ENCODE measurements around the gene LPGAT1. TPM values are rescaled to one million over a fixed set of nuclear protein-coding genes. Genes with fewer than 3 reads are reported as not detected.

The LPGAT1 gene
- total RNA-seq, 1 experiment from 2014 or later, result 50.6 TPM

DNA sequence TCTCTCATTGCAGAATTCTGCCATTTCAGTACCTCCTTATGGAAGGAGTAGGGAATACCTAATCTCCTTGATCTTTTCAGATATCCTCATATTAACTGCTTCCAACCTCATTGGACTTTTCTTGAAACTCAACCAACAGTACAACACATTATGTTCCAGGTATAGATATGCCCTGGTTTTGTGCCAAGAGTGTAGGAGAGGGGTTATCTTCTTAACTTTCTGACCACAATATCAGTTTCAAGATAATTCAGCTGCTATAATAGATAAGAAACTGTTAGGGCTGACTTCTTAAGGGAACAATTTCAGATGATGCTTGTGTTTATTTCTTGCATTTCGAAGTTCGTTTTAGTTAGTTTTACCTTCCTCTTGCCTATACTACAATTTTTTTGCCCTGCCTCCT, 2.1 kb upstream of the LPGAT1 start:
- Histone ChIP-seq H2AFZ (ENCODE audit: low read depth, low read length, poor library complexity, severe bottlenecking) (no peak overlapping the region), H3K4me2 (ENCODE audit: low read length) (no peak overlapping the region), H3K27ac (ENCODE audit: low read depth, low read length) (no peak overlapping the region), H3K9ac (ENCODE audit: low read length) (no peak overlapping the region), H3K79me2 (ENCODE audit: insufficient read depth, low read length) (peaks cover 19% of the 10 kb centered on the region), H3K4me1 (ENCODE audit: control insufficient read depth in 1 of 2, insufficient read depth in 2 of 2, low read length in 2 of 2) (peaks cover 0 to 15% of the 10 kb centered on the region in 2 experiments; a peak in 2 of 4 replicates), H3K36me3 (ENCODE audit: control insufficient read depth in 1 of 2, insufficient read depth in 2 of 2, low read length in 2 of 2) (no peaks in the 10 kb centered on the region), H3K9me3 (ENCODE audit: control insufficient read depth in 1 of 2, insufficient read depth in 1 of 2, low read depth in 1 of 2, low read length in 2 of 2) (no peaks in the 10 kb centered on the region), H3K9me2 (ENCODE audit: insufficient read depth) (no peaks in the 10 kb centered on the region), H3K27me3 (ENCODE audit: insufficient read depth, low read length) (no peaks in the 10 kb centered on the region), H4K20me1 (ENCODE audit: insufficient read depth) (no peaks in the 10 kb centered on the region), H3K4me3 (replicated peaks in 1 of 2; ENCODE audit: low read depth in 1 of 2, low read length in 2 of 2) (no peak overlapping the region)
- no peak for TF ChIP-seq ELF1 (IDR thresholded peaks at IDR 0.05; ENCODE audit: borderline replicate concordance, low read depth)
- ChIA-PET RAD21 (ENCODE audit: low non-redundant PET in 1 of 2, low total read pairs in 2 of 2, uncharacterized antibody in 2 of 2, unreplicated experiment in 2 of 2) (no interaction called here), POLR2A (no interaction called here), CTCF (no interaction called here)
- ATAC-seq (no peak), DNase-seq (ENCODE audit: low read depth, low spot score) (no peak)
- BruUV-seq (replicated peaks), result no TSS peak
- intact Hi-C loops (cut with micrococcal nuclease), result no loop called here

DNA sequence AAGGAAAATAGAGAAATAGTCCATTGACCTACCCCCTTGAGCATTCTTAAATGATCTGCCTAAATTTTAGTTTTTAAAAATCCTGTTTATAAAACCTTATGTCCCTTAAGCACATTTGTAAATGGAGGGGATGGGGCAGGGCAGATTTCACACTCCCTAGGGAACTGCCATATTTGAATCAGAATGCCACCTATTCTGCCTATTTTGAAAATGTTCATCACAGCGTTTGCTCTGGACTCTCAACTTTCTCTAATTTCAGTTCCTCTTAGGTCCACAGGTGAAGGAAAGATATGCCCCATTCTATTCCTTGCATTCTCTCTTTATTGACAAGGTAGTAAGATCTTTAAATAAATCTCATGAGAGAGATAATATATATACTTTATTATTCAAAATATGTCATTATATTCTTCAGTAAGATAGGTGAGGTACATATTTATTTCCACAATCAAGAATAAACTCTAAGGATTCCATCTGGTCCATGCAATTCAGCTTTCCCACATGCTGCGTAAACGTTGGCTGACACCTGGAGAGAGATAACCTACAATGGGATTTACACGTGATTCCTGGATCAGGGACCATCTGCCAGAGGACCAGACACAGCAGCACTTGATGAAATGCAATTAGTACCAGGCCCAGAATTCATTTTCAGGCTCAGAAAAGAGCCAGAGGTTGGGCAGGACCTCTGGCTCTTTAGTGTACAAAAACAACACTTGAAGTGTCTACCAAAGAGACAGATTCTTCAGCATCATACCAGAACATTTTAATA, 1.2 kb upstream of the LPGAT1 start:
- RAD21 ChIA-PET (ENCODE audit: low non-redundant PET in 1 of 2, low total read pairs in 2 of 2, uncharacterized antibody in 2 of 2, unreplicated experiment in 2 of 2), result no interaction called here
- H3K36me3 ChIP-seq (ENCODE audit: control insufficient read depth in 1 of 2, insufficient read depth in 2 of 2, low read length in 2 of 2), result no peaks in the 10 kb centered on the region
- H3K79me2 ChIP-seq (ENCODE audit: insufficient read depth, low read length), result peaks cover 19% of the 10 kb centered on the region
- TF ChIP-seq, protein P1, sequence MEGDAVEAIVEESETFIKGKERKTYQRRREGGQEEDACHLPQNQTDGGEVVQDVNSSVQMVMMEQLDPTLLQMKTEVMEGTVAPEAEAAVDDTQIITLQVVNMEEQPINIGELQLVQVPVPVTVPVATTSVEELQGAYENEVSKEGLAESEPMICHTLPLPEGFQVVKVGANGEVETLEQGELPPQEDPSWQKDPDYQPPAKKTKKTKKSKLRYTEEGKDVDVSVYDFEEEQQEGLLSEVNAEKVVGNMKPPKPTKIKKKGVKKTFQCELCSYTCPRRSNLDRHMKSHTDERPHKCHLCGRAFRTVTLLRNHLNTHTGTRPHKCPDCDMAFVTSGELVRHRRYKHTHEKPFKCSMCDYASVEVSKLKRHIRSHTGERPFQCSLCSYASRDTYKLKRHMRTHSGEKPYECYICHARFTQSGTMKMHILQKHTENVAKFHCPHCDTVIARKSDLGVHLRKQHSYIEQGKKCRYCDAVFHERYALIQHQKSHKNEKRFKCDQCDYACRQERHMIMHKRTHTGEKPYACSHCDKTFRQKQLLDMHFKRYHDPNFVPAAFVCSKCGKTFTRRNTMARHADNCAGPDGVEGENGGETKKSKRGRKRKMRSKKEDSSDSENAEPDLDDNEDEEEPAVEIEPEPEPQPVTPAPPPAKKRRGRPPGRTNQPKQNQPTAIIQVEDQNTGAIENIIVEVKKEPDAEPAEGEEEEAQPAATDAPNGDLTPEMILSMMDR (IDR thresholded peaks at IDR 0.05 in 2 of 3, conservative IDR thresholded peaks at IDR 0.05 in 1 of 3; ENCODE audit: borderline replicate concordance in 1 of 3, insufficient read depth in 1 of 3, low read depth in 2 of 3, low read length in 2 of 3), result no peak
- no peak for TF ChIP-seq POLR2A (IDR thresholded peaks at IDR 0.05; ENCODE audit: borderline replicate concordance, extremely low read depth, insufficient read depth, insufficient read length)
- no peak for TF ChIP-seq CEBPB (IDR thresholded peaks at IDR 0.05; ENCODE audit: low read depth)
- no peak for TF ChIP-seq ZNF274 (IDR thresholded peaks at IDR 0.05; ENCODE audit: low read depth, low read length)
- TF ChIP-seq, protein P2, sequence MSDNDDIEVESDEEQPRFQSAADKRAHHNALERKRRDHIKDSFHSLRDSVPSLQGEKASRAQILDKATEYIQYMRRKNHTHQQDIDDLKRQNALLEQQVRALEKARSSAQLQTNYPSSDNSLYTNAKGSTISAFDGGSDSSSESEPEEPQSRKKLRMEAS (IDR thresholded peaks at IDR 0.05), result no peak
- TF ChIP-seq SP1 (IDR thresholded peaks at IDR 0.05; ENCODE audit: low read depth), result no peak
- no peak for TF ChIP-seq RAD21 (IDR thresholded peaks at IDR 0.05; ENCODE audit: low read depth)
- no peak for TF ChIP-seq SIN3A (IDR thresholded peaks at IDR 0.05; ENCODE audit: low read depth)
- TF ChIP-seq POLR2AphosphoS5 (IDR thresholded peaks at IDR 0.05; ENCODE audit: low read depth, low read length), result no peak
- no peak for TF ChIP-seq YY1 (IDR thresholded peaks at IDR 0.05; ENCODE audit: extremely low read depth, insufficient replicate concordance, low read depth, low read length)
- TF ChIP-seq, protein P3, sequence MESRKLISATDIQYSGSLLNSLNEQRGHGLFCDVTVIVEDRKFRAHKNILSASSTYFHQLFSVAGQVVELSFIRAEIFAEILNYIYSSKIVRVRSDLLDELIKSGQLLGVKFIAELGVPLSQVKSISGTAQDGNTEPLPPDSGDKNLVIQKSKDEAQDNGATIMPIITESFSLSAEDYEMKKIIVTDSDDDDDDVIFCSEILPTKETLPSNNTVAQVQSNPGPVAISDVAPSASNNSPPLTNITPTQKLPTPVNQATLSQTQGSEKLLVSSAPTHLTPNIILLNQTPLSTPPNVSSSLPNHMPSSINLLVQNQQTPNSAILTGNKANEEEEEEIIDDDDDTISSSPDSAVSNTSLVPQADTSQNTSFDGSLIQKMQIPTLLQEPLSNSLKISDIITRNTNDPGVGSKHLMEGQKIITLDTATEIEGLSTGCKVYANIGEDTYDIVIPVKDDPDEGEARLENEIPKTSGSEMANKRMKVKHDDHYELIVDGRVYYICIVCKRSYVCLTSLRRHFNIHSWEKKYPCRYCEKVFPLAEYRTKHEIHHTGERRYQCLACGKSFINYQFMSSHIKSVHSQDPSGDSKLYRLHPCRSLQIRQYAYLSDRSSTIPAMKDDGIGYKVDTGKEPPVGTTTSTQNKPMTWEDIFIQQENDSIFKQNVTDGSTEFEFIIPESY (IDR thresholded peaks at IDR 0.05; ENCODE audit: extremely low read depth, insufficient replicate concordance, low read length), result no peak
- no peaks in the 10 kb centered on the region for H3K27me3 ChIP-seq (ENCODE audit: insufficient read depth, low read length)
- H3K4me1 ChIP-seq (ENCODE audit: control insufficient read depth in 1 of 2, insufficient read depth in 2 of 2, low read length in 2 of 2), result peaks cover 0 to 15% of the 10 kb centered on the region in 2 experiments; a peak in 2 of 4 replicates
- no peaks in the 10 kb centered on the region for H3K9me2 ChIP-seq (ENCODE audit: insufficient read depth)
- no peaks in the 10 kb centered on the region for H4K20me1 ChIP-seq (ENCODE audit: insufficient read depth)
- no peak overlapping the region for H3K9ac ChIP-seq (ENCODE audit: low read length)
- intact Hi-C loops (cut with micrococcal nuclease), result no loop called here
- no peak overlapping the region for H3K27ac ChIP-seq (ENCODE audit: low read depth, low read length)
- DNase-seq (ENCODE audit: low read depth, low spot score) (no peak), ATAC-seq (no peak)
- POLR2A ChIA-PET, result no interaction called here
- BruUV-seq (replicated peaks), result no TSS peak
- no peak overlapping the region for H3K4me2 ChIP-seq (ENCODE audit: low read length)
- H2AFZ ChIP-seq (ENCODE audit: low read depth, low read length, poor library complexity, severe bottlenecking), result no peak overlapping the region
- no peaks in the 10 kb centered on the region for H3K9me3 ChIP-seq (ENCODE audit: control insufficient read depth in 1 of 2, insufficient read depth in 1 of 2, low read depth in 1 of 2, low read length in 2 of 2)
- H3K4me3 ChIP-seq (replicated peaks in 1 of 2; ENCODE audit: low read depth in 1 of 2, low read length in 2 of 2), result no peak overlapping the region
- CTCF ChIA-PET, result interaction anchor here (0.6 kb wide), 1 partner anchor 134 kb away, joined by 3 read pairs; no protein-coding TSS in a partner anchor

Measured in HCT116 (cell line).